SJSA1 (cell line): Measurements from ENCODE around the gene TNK2. TPM values are rescaled to one million over a fixed set of nuclear protein-coding genes. Genes with fewer than 3 reads are reported as not detected.
"Not testable (repeated sequence)": the region's sequence is repeated elsewhere in the genome, so short reads cannot be mapped to it uniquely, and the experiment has no call there.

Experiments used
- DNase-seq, 2 experiments: peaks; one replicate each; pipeline ENCODE4 v3.0.0-alpha.2; 2015 to 2020; ENCODE audit warnings: low spot score in 2 of 2, low read depth in 1 of 2
- H3K27ac ChIP-seq: fragments of 250-450 bp; sonication (Bioruptor Pico); 2 replicates; pipeline ENCODE4 v1.5.1; 2020; ENCODE audit warnings: mild to moderate bottlenecking, moderate library complexity
- H3K27me3 ChIP-seq: fragments of 250-450 bp; sonication (Bioruptor Pico); replicated peaks from 2 replicates; pipeline ENCODE4 v1.5.1; 2020; ENCODE audit warnings: mild to moderate bottlenecking, moderate library complexity
- H3K36me3 ChIP-seq: fragments of 250-450 bp; sonication (Bioruptor Pico); 2 replicates; pipeline ENCODE4 v1.5.1; 2020; ENCODE audit warnings: mild to moderate bottlenecking
- H3K4me1 ChIP-seq: fragments of 250-450 bp; sonication (Bioruptor Pico); replicated peaks from 2 replicates; pipeline ENCODE4 v1.6.1; 2021; ENCODE audit warnings: mild to moderate bottlenecking
- H3K4me3 ChIP-seq: fragments of 250-450 bp; sonication (Bioruptor Pico); 2 replicates; pipeline ENCODE4 v1.5.1; 2020; ENCODE audit warnings: mild to moderate bottlenecking
- H3K9me3 ChIP-seq: fragments of 250-450 bp; sonication (Bioruptor Pico); replicated peaks from 2 replicates; pipeline ENCODE4 v1.5.1; 2020; ENCODE audit warnings: mild to moderate bottlenecking
- total RNA-seq: library from RNA; depleted of rRNA; stranded (reverse); fragments of >200 nt; shearing (Covaris generic); gene quantifications from 2 replicates; pipeline ENCODE4 v1.2.3, GENCODE V29; 2014

TNK2 gene
- total RNA-seq, 1 experiment from 2014 or later = 2.2 TPM

- H3K27ac ChIP-seq, H3K36me3 ChIP-seq, H3K27me3 ChIP-seq, H3K4me3 ChIP-seq, H3K4me1 ChIP-seq, H3K9me3 ChIP-seq: not testable (repeated sequence)
- DNase-seq = peak in 1 of 2 experiments; percentile 43
Measured at GRCh38 chr3:195939526-195940470, 31.4 kb upstream of the TNK2 start.

GRCh38 chr3:195933044-195933430 is 24.7 kb upstream of the TNK2 start:
- not testable (repeated sequence) for H3K9me3 ChIP-seq, H3K27ac ChIP-seq, H3K36me3 ChIP-seq, H3K4me3 ChIP-seq, H3K27me3 ChIP-seq, H3K4me1 ChIP-seq, DNase-seq

GRCh38 chr3:195932418-195933043 is 24.2 kb upstream of the TNK2 start:
- H3K4me1 ChIP-seq = no peaks in the 10 kb centered on the region
- DNase-seq = no peak
- H3K27me3 ChIP-seq = no peaks in the 10 kb centered on the region
- H3K9me3 ChIP-seq = no peaks in the 10 kb centered on the region
- no peak overlapping the region for H3K27ac ChIP-seq
- H3K36me3 ChIP-seq = no peaks in the 10 kb centered on the region
- H3K4me3 ChIP-seq = no peak overlapping the region

DNA sequence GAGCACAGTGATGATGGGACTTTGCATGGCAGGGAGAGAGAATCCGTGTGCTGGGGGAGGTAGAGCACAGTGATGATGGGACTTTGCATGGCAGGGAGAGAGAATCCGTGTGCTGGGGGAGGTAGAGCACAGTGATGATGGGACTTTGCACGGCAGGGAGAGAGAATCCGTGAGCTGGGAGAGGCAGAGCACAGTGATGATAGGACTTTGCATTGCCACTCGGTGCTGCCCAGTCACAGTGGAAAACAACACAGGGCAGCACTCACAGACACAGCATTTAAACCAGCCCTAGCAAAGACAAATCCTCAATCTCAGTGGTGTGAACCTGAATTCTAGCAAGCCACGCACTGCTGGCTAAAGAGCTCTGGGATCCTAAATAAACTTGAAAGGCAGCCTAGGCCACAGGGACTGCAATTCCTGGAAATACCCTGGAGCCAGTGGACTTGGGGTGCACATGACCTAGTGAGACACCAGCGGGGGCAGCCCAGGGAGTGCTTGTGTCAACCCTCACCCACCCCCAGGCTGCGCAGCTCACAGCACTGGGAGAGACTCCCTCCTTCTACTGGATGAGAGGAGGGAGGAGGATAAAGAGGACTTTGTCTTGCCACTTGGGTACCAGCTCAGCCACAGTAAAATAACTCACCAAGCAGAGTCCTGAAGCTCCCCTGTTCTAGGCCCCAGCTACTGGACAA is 23.4 kb upstream of the TNK2 start:
- Histone ChIP-seq H3K27me3 (no peaks in the 10 kb centered on the region), H3K36me3 (no peaks in the 10 kb centered on the region), H3K4me1 (no peaks in the 10 kb centered on the region), H3K4me3 (no peak overlapping the region), H3K9me3 (no peaks in the 10 kb centered on the region), H3K27ac (no peak overlapping the region)
- DNase-seq = no peak

- Histone ChIP-seq H3K4me3 (no peak overlapping the region), H3K36me3 (no peaks in the 10 kb centered on the region), H3K27me3 (no peaks in the 10 kb centered on the region), H3K27ac (no peak overlapping the region), H3K4me1 (no peaks in the 10 kb centered on the region), H3K9me3 (no peaks in the 10 kb centered on the region)
- DNase-seq = no peak
Measured at GRCh38 chr3:195929452-195929851, 21.1 kb upstream of the TNK2 start.

DNA sequence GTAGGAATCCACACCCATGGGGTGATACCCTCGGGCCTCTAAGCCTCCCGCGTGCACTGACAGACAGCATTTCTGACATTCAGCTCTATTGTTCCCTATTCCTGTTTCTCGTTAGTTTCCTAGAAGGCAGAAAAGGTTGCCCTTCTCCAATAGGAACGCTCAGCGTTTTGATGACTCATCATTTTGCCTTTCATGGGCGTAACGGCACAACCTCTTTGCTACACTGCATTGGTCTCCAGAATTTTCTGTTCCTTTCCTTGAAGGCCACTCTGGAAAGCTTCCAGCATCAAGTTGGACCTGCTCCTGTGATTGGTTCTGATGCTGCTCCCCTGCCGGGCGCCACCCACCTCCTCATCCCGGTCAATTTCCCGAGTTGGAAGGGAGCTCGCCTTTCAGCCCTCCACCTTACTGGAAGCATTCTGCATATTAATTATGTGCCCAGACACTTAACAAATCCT is 13.0 kb upstream of the TNK2 start:
- H3K27ac ChIP-seq = no peak overlapping the region
- no peak overlapping the region for H3K4me3 ChIP-seq
- no peaks in the 10 kb centered on the region for H3K9me3 ChIP-seq
- peaks cover 3% of the 10 kb centered on the region; the same call in 1 of the 2 replicates for H3K27me3 ChIP-seq
- no peaks in the 10 kb centered on the region for H3K36me3 ChIP-seq
- DNase-seq = no peak
- no peaks in the 10 kb centered on the region for H3K4me1 ChIP-seq

DNA sequence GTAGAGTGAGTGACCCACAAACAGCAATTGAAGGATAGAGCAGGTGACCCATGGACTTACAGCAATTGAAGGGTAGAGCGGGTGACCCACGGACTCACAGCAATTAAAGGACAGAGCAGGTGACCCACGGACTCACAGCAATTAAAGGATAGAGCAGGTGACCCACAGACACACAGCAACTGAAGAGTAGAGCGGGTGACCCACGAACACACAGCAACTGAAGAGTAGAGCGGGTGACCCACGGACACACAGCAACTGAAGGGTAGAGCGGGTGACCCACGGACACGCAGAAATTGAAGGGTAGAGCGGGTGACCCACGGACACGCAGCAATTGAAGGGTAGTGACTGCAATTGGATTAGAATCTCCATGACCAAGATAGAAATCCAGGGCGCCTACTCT is 9.8 kb upstream of the TNK2 start:
- no peak for DNase-seq
- Histone ChIP-seq H3K27me3 (peaks cover 3% of the 10 kb centered on the region; the same call in 1 of the 2 replicates), H3K4me1 (no peaks in the 10 kb centered on the region), H3K36me3 (no peaks in the 10 kb centered on the region), H3K27ac (no peak overlapping the region), H3K9me3 (no peaks in the 10 kb centered on the region), H3K4me3 (no peak overlapping the region)

GRCh38 chr3:195916991-195917390 is 8.6 kb upstream of the TNK2 start:
- Histone ChIP-seq H3K27ac (no peak overlapping the region), H3K36me3 (no peaks in the 10 kb centered on the region), H3K9me3 (no peaks in the 10 kb centered on the region), H3K4me1 (no peaks in the 10 kb centered on the region), H3K27me3 (no peaks in the 10 kb centered on the region; the same call in 1 of the 2 replicates), H3K4me3 (no peak overlapping the region)
- DNase-seq = no peak

GRCh38 chr3:195916291-195916690 is 7.9 kb upstream of the TNK2 start:
- Histone ChIP-seq H3K9me3 (no peaks in the 10 kb centered on the region), H3K4me3 (no peak overlapping the region), H3K27ac (no peak overlapping the region), H3K27me3 (no peaks in the 10 kb centered on the region; the same call in 1 of the 2 replicates), H3K4me1 (no peaks in the 10 kb centered on the region), H3K36me3 (no peaks in the 10 kb centered on the region)
- no peak for DNase-seq

GRCh38 chr3:195914648-195915473 is 6.5 kb upstream of the TNK2 start:
- H3K27ac ChIP-seq = no peak overlapping the region
- no peak overlapping the region for H3K4me3 ChIP-seq
- no peaks in the 10 kb centered on the region for H3K36me3 ChIP-seq
- H3K9me3 ChIP-seq = no peaks in the 10 kb centered on the region
- peak; percentile 62 to 90 for DNase-seq
- no peaks in the 10 kb centered on the region; the same call in 1 of the 2 replicates for H3K27me3 ChIP-seq
- H3K4me1 ChIP-seq = peaks cover 3% of the 10 kb centered on the region; the same call in 1 of the 2 replicates

DNA sequence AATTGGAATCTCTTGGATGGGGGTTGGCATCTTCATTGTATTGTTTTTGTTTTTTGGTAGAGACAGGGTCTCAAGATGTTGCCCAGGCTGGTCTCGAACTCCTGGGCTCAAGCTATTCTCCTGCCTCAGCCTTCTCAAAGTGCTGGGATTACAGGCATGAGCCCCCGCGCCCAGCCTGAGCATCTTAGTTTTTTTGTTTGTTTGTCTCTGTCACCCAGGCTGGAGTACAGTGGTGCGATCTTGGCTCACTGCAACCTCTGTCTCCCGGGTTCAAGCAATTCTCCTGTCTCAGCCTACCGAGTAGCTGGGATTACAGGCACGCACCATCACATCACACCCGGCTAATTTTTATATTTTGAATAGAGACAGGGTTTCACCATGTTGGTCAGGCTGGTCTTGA is 5.8 kb upstream of the TNK2 start:
- H3K36me3 ChIP-seq, H3K27me3 ChIP-seq, H3K27ac ChIP-seq, H3K9me3 ChIP-seq, H3K4me1 ChIP-seq, DNase-seq, H3K4me3 ChIP-seq: not testable (repeated sequence)

DNA sequence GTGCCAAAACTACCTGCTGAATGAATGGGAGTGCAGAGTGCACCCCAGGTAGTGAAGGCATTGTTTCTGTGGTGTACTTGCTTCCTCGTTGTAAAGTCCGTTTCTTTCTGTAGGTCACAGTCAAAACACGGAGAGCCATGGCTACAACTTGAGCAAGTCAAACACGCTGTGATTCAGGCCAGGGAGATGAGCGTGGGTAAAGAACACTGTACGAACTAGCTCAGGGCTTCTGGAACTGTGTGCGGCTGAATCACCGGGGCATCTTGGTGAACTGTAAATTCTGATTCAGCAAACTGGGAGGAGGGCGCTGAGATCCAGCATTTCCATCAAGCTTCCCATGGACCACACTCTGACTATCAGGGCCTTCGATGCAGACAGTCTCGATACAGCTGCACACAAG is 5.0 kb upstream of the TNK2 start:
- no peak overlapping the region for H3K4me3 ChIP-seq
- H3K27me3 ChIP-seq = no peaks in the 10 kb centered on the region; the same call in none of the 2 replicates
- peaks cover 11% of the 10 kb centered on the region for H3K4me1 ChIP-seq
- no peak for DNase-seq
- H3K36me3 ChIP-seq = no peaks in the 10 kb centered on the region
- H3K27ac ChIP-seq = no peak overlapping the region
- no peaks in the 10 kb centered on the region for H3K9me3 ChIP-seq

DNA sequence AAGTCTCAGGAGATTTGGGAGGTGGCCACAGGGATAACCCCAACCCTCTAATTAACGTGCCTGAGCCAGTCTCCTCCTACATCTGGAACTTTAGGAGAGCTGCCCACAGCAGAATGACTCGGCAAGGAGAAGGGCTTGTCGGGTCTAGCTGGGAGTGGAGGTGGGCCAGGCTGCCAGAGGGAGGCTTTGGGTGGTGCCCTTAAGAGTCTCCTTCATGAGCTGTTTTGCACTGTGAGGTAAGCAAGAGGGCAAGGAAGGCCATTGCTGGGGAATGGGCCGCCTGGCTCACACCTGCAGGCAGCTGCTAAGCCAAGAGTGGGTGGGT is 3.6 kb upstream of the TNK2 start:
- Histone ChIP-seq H3K4me1 (peaks cover 19% of the 10 kb centered on the region), H3K9me3 (no peaks in the 10 kb centered on the region), H3K36me3 (no peaks in the 10 kb centered on the region), H3K27me3 (no peaks in the 10 kb centered on the region; the same call in none of the 2 replicates), H3K4me3 (no peak overlapping the region), H3K27ac (no peak overlapping the region)
- no peak for DNase-seq
